ENCODE data around the gene PRDM16.

- TF ChIP-seq POLR2A (IDR thresholded peaks at IDR 0.05) (peak in 1 of 2 donors; percentile 14), CTCF (IDR thresholded peaks at IDR 0.05) (no peak)
Observed at GRCh38 chr1:3333903-3334302, 264.9 kb downstream of the PRDM16 start.

Data from thyroid gland (tissue), 4 donors.